Activated effector memory CD4-positive, alpha-beta T cell treated with Interleukin-2 at 50 U/mL for 16 hours (primary cell): ENCODE measurements around the gene MYL4.
"Not testable (repeated sequence)": the region's sequence is repeated elsewhere in the genome, so short reads cannot be mapped to it uniquely, and the experiment has no call there.

Experiments
- DNase-seq: peaks from one replicate; pipeline ENCODE4 v3.0.0-alpha.2; 2020

MYL4 gene

DNA sequence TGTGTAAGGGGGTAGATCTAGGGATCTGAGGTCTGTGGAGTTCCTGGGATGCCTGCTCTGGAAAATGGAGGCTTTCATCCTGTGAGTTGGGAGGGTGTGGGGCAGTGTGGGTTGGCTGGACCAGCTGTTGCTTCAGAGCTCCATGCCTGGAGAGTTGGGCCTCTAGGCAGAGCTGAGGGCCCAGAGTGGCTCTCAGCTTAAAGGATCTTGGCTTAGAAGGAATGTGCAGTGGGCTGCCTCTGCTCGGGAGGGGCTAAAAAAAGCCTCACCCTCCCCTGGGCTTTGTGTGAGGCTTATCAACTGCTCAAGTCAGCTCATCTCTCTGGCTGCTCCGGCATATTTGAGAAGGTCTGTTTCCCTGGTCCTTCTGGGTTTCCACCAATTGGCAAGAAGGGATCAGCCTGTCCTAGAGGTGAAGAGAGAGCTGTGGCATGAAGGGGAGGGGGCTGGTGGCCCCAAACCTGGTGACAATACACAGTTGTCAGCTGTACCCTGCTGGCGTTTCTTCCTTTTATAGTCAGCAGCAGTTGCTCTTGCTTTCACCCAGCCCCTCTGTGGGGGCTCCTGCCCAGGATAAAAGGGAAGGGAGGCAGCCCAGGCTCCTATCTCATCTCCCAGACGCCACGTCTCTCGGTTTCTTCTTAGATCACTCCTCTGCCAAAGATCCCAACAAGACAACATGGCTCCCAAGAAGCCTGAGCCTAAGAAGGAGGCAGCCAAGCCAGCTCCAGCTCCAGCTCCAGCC is at the start of gene MYL4:
TSS of gene MYL4 (plus strand) at position 605 of the 745 bp plus-strand sequence. CDS start at position 680, 75 bp downstream.
- DNase-seq = no peak

DNA sequence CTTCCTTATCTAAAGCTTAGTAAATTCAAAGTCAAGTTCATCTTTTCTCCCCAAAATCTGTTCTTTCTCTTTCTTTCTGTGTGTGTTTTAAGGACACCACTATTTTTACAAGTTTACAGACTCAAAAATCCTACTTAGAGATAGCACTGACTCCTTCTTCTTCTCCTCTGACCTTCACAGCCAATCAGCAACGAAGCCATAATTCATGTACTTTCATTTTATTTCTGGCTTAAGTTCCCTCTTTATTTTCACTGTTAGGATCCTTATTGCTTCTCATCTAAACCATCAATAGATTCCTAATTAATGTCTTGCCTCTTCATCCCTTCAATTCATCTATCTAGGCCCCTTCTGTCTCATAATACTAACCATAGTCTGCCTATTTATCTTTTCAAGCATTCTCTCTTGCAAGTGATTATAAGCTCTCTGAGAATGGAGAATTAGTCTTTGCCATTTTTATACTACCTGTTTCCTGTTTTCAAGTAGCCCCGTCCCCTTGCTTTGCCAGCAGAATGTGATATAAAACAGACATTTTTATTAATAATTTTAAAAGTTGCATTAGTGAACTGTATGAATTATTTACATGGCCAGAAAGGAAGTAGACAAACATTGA is 47.0 kb upstream of the MYL4 start:
- DNase-seq = no peak

DNA sequence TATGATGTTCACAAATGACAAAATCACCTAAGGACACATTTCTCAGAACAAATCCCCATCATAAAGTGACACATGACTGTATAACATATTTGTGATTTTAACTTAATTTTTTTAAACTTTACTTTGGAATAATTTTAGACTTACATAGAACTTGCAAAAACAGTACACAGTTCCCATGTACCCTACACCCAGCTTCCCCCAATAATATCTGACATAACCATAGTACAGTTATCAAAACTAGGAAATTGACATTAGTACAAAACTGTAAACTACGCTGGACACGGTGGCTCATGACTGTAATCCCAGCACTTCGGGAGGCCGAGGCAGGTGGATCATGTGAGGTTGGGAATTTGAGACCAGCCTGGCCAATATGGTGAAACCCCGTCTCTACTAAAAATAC is 44.9 kb upstream of the MYL4 start:
- DNase-seq = no peak

- no peak for DNase-seq
Observed at GRCh38 chr17:47165137-47165536, 44.0 kb upstream of the MYL4 start.

DNA sequence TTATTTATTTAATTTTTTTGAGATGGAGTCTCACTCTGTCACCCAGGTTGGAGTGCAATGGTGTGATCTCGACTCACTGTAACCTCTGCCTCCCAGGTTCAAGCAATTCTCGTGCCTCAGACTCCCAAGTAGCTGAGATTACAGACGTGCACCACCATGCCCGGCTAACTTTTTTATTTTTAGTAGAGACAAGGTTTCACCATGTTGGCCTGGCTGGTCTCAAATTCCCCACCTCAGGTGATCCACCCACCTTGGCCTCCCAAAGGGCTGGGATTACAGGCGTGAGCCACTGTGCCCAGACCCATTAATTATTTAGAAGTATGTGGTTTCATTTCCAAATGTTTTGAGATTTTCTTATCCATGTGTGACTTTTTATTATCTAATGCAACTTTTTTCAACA is 42.3 kb upstream of the MYL4 start:
- DNase-seq = not testable (repeated sequence)

DNA sequence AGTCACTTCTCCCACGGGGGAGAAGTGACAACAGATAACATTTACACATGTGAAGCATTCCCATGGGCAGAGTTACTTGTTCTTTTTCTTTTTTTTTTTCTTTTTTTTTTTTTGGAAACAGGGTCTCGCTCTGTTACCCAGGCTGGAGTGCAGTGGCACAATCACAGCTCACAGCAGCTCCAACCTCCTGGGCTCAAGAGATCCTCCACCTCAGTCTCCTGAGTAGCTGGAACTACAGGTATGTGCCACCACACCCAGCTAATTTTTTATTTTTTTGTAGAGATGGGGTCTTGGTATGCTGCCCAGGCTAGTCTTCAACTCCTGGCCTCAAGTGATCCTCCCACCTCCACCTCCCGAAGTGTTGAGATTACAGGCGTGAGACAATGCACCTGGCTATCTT is 40.3 kb upstream of the MYL4 start:
- DNase-seq = not testable (repeated sequence)

DNA sequence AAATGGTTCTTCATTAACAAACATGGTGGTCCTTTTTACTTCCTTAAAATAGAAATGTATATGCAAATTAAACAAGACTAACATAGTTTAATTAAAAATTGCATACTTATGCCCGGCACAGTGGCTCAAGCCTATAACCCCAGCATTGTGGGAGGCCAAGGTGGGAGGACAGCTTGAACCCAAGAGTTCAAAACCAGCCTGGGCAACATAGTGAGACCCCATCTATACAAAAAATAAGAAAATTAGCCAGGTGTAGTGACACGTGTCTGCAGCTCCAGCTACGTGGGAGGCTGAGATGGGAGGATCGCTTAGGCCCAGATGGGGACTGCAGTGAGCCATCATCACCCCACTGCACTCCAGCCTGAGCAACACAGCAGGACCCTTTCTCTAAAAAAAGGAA is 38.4 kb upstream of the MYL4 start:
- no peak for DNase-seq

- DNase-seq = no peak
Observed at GRCh38 chr17:47172696-47173565, 36.2 kb upstream of the MYL4 start.

DNA sequence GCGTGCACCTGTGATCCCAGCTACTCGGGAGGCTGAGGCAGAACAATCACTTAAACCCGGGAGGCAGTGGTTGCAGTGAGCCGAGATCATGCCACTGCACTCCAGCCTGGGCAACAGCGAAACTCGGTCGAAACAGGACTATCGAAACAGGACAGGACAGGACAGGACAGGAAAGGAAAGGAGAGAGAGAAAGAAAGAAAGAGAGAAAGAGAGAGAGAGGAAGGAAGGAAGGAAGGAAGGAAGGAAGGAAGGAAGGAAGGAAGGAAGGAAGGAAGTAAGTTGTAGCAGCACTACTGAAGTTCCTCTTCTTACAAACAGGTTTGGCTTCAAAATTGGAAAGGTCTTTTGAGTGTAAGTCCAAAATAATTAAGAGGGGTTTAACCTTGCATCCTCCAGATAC is 34.3 kb upstream of the MYL4 start:
- not testable (repeated sequence) for DNase-seq

DNA sequence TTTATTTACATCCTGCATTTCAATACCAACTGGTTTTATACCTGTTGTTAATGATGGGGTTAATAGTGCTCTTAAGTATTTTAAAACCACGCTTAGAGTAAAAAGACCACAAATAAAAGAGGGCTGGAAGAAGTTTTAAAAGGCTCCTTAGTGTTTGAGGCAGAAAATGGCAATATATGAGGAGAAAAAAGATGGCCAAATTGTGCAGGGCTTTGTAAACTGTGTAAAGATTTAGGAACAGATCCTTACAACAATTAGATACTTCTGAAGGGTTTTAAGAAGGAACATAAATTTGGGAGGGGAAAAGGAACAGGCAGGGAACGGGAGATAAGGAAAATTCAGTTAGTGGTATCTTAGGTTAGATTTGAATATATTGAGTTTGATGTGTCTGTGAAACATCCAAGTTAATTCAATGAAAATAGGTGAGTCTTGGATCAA is 32.7 kb upstream of the MYL4 start:
- no peak for DNase-seq

GRCh38 chr17:47177261-47177660 is 31.9 kb upstream of the MYL4 start:
- DNase-seq = no peak

DNA sequence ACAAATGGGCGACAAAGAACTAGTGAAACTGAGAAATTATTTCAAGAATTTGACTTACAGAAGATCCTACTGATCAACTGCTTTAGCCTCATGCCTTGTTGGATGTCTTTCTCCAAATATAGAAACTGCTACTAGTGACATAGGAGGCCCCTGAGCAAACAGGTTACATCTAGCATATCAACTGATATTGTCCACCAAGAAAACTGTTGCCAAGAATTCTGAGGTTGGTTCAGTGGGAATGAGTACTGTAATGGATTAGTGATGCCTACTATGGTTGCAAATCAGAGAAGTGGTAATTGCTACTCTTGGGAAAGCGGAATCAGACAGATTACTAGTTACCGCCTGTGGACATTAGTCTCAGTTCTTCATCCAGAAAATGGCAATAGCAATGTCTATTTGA is 30.0 kb upstream of the MYL4 start:
- DNase-seq = no peak

- no peak for DNase-seq
Observed at GRCh38 chr17:47180337-47180736, 28.8 kb upstream of the MYL4 start.

DNA sequence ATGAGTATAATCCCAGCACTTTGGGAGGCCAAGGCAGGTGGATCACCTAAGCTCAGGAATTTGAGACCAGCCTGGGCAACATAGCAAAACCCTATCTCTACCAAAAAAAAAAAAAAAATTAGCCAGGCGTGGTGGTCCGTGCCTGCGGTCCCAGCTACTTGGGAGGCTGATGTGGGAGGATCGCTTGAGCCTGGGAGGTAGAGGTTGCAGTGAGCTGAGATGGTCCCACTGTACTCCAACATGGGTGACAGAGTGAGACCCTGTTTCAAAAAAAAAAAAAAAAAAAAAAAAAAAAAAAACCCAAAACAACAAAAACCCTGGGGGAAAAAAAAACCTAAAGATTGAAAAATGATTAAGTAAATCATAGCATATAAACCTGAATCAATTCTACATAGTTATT is 28.2 kb upstream of the MYL4 start:
- not testable (repeated sequence) for DNase-seq

GRCh38 chr17:47184681-47185080 is 24.5 kb upstream of the MYL4 start:
- no peak for DNase-seq

DNA sequence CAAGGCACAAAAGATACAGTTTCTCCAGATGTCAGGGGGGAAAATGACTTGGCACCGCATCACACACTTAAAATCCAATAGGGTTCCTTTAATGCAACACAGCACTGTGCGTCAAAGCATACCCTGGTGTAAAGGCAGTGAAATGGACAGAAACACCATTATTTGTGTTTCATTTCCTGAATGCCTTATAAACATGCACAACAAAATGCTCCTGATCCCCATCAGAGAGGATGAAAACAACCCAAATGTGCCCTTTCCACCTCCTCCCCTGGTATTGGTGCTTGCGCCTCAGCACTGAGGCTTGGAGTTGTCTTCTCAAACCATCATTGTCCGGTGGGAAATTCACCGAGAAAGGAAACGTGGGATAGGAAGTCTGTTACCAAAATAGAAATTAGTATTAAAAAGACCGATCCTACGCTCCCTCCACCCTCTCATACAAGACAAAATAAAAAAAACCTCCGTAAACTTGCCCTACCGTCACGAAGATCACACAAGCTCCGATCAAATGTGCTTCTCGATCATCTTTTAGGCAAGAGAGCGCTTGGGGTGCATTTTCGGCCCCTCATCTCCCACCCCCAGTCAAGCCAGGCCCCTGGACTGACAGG is 20.8 kb upstream of the MYL4 start:
- no peak for DNase-seq

GRCh38 chr17:47188876-47189731 is 20.0 kb upstream of the MYL4 start, which contains the start of gene CDC27:
TSS of gene CDC27 (minus strand) at chr17:47189295. CDS start at chr17:47189172, 123 bp downstream.
- peak; percentile 99 for DNase-seq

- DNase-seq = no peak
Observed at GRCh38 chr17:47189732-47190237, 19.4 kb upstream of the MYL4 start.

DNA sequence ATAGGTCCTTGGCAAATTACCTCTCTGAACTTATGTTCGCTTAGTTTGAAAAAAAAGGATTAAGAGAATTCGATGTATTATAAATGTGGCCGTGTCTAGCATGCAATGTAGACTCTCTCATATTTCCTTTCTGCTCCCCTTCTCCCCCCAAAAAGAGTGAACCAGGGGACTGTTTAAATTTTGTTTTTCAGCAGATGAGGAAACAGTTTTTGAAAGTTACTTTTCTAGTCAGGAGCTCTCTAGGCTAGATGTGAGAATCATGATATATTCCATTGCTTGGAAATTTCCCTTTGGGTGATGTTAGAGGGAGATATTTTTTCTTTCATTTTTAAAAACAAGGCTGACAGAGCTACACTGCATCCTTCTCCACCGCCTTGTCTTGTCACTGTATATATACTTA is 18.9 kb upstream of the MYL4 start:
- DNase-seq = no peak

DNA sequence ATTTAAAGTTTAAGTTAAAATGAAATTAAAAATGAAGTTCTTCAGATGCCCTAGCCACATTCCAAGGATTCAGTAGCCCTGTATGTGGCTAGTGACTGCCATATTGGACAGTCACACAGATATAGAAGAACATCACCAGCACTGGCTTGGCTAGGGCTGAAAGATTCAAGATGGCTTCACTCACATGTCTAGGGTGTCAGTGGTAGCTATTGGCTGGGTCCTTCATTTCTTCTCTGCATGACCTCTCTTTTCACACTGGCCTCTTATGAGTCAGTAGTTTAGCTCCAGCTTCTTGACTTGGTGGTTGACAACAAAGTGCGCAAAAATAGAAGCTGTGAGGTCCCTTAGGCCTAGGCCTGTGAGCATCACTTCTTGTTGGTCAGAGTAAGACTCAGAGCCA is 18.4 kb upstream of the MYL4 start:
- DNase-seq = no peak

GRCh38 chr17:47192554-47192953 is 16.6 kb upstream of the MYL4 start:
- no peak for DNase-seq

GRCh38 chr17:47193931-47194511 is 15.1 kb upstream of the MYL4 start:
- DNase-seq = no peak
